A673 (cell line): ENCODE data around the gene HMGCS2. TPM values are rescaled to one million over a fixed set of nuclear protein-coding genes. Genes with fewer than 3 reads are reported as not detected.
"Not testable (repeated sequence)": the region's sequence is repeated elsewhere in the genome, so short reads cannot be mapped to it uniquely, and the experiment has no call there.

Experiments used
- BruUV-seq: library from RNA; stranded (reverse); fragments of 400-500 nt; replicated peaks from 2 replicates; lab custom pipeline; 2021; lab: Mats Ljungman, UMichigan
- CTCF ChIA-PET: fragments of 300-600 bp; sonication (Branson Sonifier 250); formaldehyde crosslinking; loops from one replicate; lab custom pipeline; 2022; ENCODE audit warnings: antibody characterized with exemption; lab: Charles Lee
- POLR2A ChIA-PET: fragments of 300-600 bp; sonication (Branson Sonifier 250); formaldehyde crosslinking; loops from one replicate; lab custom pipeline; 2022; ENCODE audit warnings: antibody characterized with exemption; ENCODE audit not compliant: low non-redundant PET; lab: Charles Lee
- DNase-seq: peaks from one replicate; pipeline ENCODE4 v3.0.0-alpha.2; 2015; ENCODE audit warnings: low spot score
- H3K27ac ChIP-seq: fragments of 200-600 bp; sonication (generic); 2 replicates; pipeline ENCODE4 v1.5.1; 2016; ENCODE audit warnings: mixed run types, low read depth, mild to moderate bottlenecking, mixed read lengths, antibody characterized with exemption, low read length; ENCODE audit not compliant: poor library complexity, severe bottlenecking
- H3K27me3 ChIP-seq: fragments of 200-600 bp; sonication (generic); replicated peaks from 2 replicates; pipeline ENCODE4 v1.6.1; 2017; ENCODE audit warnings: mixed run types, low read depth, mild to moderate bottlenecking, mixed read lengths, antibody characterized with exemption, low read length; ENCODE audit not compliant: insufficient read depth, poor library complexity
- H3K36me3 ChIP-seq: fragments of 200-600 bp; sonication (generic); 2 replicates; pipeline ENCODE4 v1.6.1; 2016; ENCODE audit warnings: mixed run types, mild to moderate bottlenecking, mixed read lengths, antibody characterized with exemption, low read length; ENCODE audit not compliant: insufficient read depth, poor library complexity, severe bottlenecking
- H3K4me1 ChIP-seq: fragments of 200-600 bp; sonication (generic); 2 replicates; pipeline ENCODE4 v1.6.1; 2017; ENCODE audit warnings: mixed run types, mild to moderate bottlenecking, mixed read lengths, antibody characterized with exemption, low read length; ENCODE audit not compliant: insufficient read depth, poor library complexity, severe bottlenecking
- H3K4me3 ChIP-seq: fragments of 200-600 bp; sonication (generic); 2 replicates; pipeline ENCODE4 v1.5.1; 2016; ENCODE audit warnings: low read depth, mixed run types, mild to moderate bottlenecking, mixed read lengths, low read length; ENCODE audit not compliant: poor library complexity, severe bottlenecking
- H3K9me3 ChIP-seq: fragments of 200-600 bp; sonication (generic); 2 replicates; pipeline ENCODE4 v1.6.1; 2016; ENCODE audit warnings: mixed run types, low read depth, mild to moderate bottlenecking, mixed read lengths, antibody characterized with exemption, low read length; ENCODE audit not compliant: poor library complexity, severe bottlenecking
- EZH2 ChIP-seq: fragments of 200-600 bp; sonication (generic); IDR thresholded peaks from 2 replicates; pipeline ENCODE4 v1.6.1; 2017; ENCODE audit warnings: borderline replicate concordance, low read depth, mild to moderate bottlenecking, mixed read lengths, antibody characterized with exemption, low read length; ENCODE audit not compliant: poor library complexity, severe bottlenecking
- intact Hi-C: fragments of 100-400 bp; cut with micrococcal nuclease; formaldehyde crosslinking; loops from one replicate; pipeline ENCODE4 v1.10.0; 2022; ENCODE audit not compliant: unreplicated experiment
- total RNA-seq: library from RNA; stranded (reverse); gene quantifications from 2 replicates; pipeline ENCODE4 v1.2.3, GENCODE V29; 2021
- TF ChIP-seq, protein P1 (sequence below): fragments of 300-800, 200-600 bp; sonication (generic); conservative IDR thresholded peaks from 2 replicates; pipeline ENCODE4 v1.5.1; 2017; ENCODE audit warnings: low read depth, mild to moderate bottlenecking, antibody characterized with exemption, low read length, moderate library complexity, mixed read lengths

HMGCS2 gene
- total RNA-seq, 1 experiment from 2014 or later = not detected

DNA sequence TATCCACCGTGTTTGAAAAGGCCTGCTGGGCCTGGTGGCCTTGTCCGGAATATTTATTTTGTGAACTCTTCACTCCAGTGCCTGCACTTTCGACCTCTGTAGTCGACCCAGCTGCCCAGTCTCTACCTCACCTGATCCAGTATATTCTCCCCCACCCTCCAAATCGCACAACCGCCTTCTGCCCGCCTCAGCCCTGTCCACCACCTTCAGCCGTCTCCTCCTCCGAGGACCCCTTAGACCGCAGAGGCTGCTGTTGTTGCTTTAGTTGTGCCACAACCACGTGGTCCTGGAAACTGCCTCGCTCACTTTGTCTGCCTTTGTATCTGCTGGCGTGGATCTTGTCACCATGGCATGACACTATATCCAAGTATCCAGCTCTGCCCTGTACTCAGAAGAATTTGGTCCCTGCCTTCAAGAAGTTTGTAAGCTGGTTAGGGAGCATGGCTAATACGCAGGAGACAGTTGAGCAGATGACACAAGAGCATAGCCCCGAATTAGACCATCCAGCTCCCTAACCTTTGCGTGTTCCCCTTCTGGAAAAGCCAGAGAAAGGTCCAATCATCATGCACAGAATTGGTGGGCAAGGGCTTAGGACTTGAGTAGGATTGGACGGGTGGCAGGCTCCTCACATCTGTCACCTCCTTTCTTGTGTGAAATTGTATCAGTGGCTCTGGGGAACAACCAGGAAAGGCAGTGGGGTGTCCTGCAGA, 55.5 kb downstream of the HMGCS2 start:
- TF ChIP-seq, protein P1, sequence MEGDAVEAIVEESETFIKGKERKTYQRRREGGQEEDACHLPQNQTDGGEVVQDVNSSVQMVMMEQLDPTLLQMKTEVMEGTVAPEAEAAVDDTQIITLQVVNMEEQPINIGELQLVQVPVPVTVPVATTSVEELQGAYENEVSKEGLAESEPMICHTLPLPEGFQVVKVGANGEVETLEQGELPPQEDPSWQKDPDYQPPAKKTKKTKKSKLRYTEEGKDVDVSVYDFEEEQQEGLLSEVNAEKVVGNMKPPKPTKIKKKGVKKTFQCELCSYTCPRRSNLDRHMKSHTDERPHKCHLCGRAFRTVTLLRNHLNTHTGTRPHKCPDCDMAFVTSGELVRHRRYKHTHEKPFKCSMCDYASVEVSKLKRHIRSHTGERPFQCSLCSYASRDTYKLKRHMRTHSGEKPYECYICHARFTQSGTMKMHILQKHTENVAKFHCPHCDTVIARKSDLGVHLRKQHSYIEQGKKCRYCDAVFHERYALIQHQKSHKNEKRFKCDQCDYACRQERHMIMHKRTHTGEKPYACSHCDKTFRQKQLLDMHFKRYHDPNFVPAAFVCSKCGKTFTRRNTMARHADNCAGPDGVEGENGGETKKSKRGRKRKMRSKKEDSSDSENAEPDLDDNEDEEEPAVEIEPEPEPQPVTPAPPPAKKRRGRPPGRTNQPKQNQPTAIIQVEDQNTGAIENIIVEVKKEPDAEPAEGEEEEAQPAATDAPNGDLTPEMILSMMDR = no peak
- no peak for TF ChIP-seq EZH2
- peak; percentile 56 for DNase-seq
- intact Hi-C loops = loop anchor here (2.0 kb wide), 1 partner anchor 38 kb away; no protein-coding TSS in a partner anchor
- H3K27ac ChIP-seq = peak overlapping the region; percentile 95
- TSS peak; percentile 47 for BruUV-seq
- H3K27me3 ChIP-seq = no peaks in the 10 kb centered on the region
- H3K9me3 ChIP-seq = no peaks in the 10 kb centered on the region
- POLR2A ChIA-PET = interaction anchor here (0.6 to 1.9 kb wide), 2 partner anchors 17 to 39 kb away, joined by 3 to 10 read pairs; no protein-coding TSS in a partner anchor
- CTCF ChIA-PET = interaction anchor here (1.7 kb wide), 1 partner anchor 38 kb away, joined by 11 read pairs; no protein-coding TSS in a partner anchor
- peak overlapping the region; percentile 83 for H3K4me3 ChIP-seq
- H3K36me3 ChIP-seq = peaks cover 21% of the 10 kb centered on the region
- peaks cover 51% of the 10 kb centered on the region for H3K4me1 ChIP-seq

DNA sequence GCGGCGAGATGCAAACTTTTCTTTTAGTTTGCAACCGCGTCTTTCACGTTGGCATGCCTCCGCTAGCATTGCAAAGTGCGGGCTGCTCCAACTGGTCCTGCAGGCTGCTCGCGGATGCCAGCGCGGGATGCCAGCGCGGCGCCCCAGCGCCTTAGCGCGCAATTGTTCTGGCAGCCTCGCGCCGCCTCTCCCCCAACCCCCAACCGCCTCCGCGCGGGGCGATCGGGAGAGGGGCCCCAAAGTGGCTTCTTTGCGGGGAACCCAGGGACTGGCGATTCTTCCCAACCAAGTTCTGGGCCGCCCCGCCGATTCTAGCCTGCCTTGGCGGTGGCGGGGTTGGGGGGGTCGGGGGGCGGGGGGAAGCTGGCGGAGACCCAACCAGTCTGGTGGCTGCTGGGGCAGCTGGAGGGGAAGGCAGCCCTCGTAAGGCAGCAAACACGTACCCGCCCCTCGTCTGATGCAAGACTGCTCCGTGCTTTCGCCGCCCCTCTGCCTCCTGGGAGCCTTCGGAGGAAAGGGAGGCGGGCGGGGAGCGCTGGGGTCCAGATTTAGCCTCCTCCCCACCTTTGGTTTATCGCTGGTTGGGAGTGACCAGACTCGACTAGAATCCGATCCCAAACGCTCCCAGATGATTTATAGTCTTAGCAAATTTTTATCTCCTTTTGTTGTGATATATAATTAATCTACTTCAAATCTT, 56.2 kb downstream of the HMGCS2 start:
- Histone ChIP-seq H3K9me3 (no peaks in the 10 kb centered on the region), H3K27me3 (no peaks in the 10 kb centered on the region), H3K27ac (peak overlapping the region; percentile 95), H3K4me3 (peak overlapping the region; percentile 83), H3K36me3 (peaks cover 21% of the 10 kb centered on the region), H3K4me1 (peaks cover 45% of the 10 kb centered on the region)
- BruUV-seq = no TSS peak
- intact Hi-C loops = loop anchor here (2.0 kb wide), 1 partner anchor 38 kb away; no protein-coding TSS in a partner anchor
- TF ChIP-seq, protein P1 = no peak
- TF ChIP-seq EZH2 = no peak
- ChIA-PET CTCF (interaction anchor here (1.7 kb wide), 1 partner anchor 37 kb away, joined by 11 read pairs; no protein-coding TSS in a partner anchor), POLR2A (interaction anchor here (0.6 to 1.9 kb wide), 5 partner anchors 10 to 295 kb away, joined by 3 to 10 read pairs (median 4); no protein-coding TSS in a partner anchor)
- peak; percentile 96 for DNase-seq

DNA sequence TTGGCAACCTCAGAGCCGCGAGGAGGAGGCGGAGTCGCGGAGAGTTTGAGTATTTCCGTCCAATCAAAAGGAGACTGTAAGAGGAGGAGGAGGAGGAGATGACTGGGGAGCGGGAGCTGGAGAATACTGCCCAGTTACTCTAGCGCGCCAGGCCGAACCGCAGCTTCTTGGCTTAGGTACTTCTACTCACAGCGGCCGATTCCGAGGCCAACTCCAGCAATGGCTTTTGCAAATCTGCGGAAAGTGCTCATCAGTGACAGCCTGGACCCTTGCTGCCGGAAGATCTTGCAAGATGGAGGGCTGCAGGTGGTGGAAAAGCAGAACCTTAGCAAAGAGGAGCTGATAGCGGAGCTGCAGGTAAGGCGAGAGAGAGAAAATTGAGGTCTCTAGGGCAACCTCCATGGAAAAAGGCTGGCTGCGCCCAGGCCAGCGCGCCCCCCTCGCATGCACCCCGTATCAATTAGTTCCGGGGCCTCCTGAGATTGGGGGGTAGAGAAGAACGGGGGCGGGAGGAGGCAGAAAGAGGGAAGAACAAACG, 56.8 kb downstream of the HMGCS2 start, which contains the start of gene PHGDH:
Gene PHGDH, plus strand, starts transcription at position 131 of the 538 bp plus-strand sequence. Its CDS starts 89 bp downstream, at position 220.
- BruUV-seq = TSS peak; percentile 76
- ChIA-PET CTCF (interaction anchor here (1.7 kb wide), 1 partner anchor 36 kb away, joined by 11 read pairs; no protein-coding TSS in a partner anchor), POLR2A (interaction anchor here (0.6 to 1.9 kb wide), 4 partner anchors 11 to 294 kb away, joined by 3 to 10 read pairs (median 4); no protein-coding TSS in a partner anchor)
- H3K27me3 ChIP-seq = no peaks in the 10 kb centered on the region
- peaks cover 40% of the 10 kb centered on the region for H3K4me1 ChIP-seq
- intact Hi-C loops = loop anchor here (2.0 kb wide), 1 partner anchor 37 kb away; no protein-coding TSS in a partner anchor
- peak within 1 kb of the TSS; percentile 95 for H3K27ac ChIP-seq
- TF ChIP-seq EZH2 = no peak
- H3K9me3 ChIP-seq = no peaks in the 10 kb centered on the region
- H3K36me3 ChIP-seq = peaks cover 21% of the 10 kb centered on the region
- peak; percentile 96 for DNase-seq
- H3K4me3 ChIP-seq = peak within 1 kb of the TSS; percentile 83

DNA sequence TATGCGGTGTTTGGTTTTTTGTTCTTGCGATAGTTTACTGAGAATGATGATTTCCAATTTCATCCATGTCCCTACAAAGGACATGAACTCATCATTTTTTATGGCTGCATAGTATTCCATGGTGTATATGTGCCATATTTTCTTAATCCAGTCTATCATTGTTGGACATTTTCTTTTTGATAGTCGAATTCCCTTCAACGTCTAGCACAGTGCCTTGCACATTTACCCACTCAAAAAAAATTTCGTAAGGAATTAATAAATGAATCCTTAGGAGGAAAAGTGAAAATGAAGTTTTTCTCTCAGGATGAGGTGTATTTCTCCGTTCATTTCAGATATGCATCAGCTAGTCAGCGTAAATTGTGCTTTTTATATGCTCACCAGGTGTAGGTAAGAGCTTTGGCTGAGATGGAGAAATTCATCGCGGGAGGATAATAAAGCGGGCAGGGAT, 57.3 kb downstream of the HMGCS2 start:
- H3K9me3 ChIP-seq, BruUV-seq, H3K27me3 ChIP-seq, DNase-seq, intact Hi-C loops, CTCF ChIA-PET, H3K27ac ChIP-seq: not testable (repeated sequence)
- Histone ChIP-seq H3K4me3 (peak overlapping the region; percentile 83), H3K36me3 (peaks cover 21% of the 10 kb centered on the region), H3K4me1 (peaks cover 35% of the 10 kb centered on the region)
- POLR2A ChIA-PET = interaction anchor here (1.9 kb wide), 1 partner anchor 37 kb away, joined by 10 read pairs; no protein-coding TSS in a partner anchor

DNA sequence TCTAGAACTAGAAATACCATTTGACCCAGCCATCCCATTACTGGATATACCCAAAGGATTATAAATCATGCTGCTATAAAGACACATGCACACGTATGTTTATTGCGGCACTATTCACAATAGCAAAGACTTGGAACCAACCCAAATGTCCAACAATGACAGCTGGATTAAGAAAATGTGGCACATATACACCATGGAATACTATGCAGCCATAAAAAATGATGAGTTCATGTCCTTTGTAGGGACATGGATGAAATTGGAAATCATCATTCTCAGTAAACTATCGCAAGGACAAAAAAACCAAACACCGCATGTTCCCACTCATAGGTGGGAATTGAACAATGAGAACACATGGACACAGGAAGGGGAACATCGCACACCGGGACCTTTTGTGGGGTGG, 62.1 kb downstream of the HMGCS2 start:
- POLR2A ChIA-PET, H3K27me3 ChIP-seq, H3K27ac ChIP-seq, H3K4me3 ChIP-seq, BruUV-seq, H3K9me3 ChIP-seq, CTCF ChIA-PET, intact Hi-C loops, DNase-seq, H3K36me3 ChIP-seq: not testable (repeated sequence)
- peaks cover 11% of the 10 kb centered on the region for H3K4me1 ChIP-seq
